Upper lobe of right lung (tissue), 1 donor: ENCODE measurements around the gene ARHGAP20. TPM values are rescaled to one million over a fixed set of nuclear protein-coding genes. Genes with fewer than 3 reads are reported as not detected.

Source experiments
- ATAC-seq: fragments of 200-7000 bp; cut with Tn5 transposase; one replicate; pipeline ENCODE4 v1.9.1; 2020; ENCODE audit warnings: mild to moderate bottlenecking, moderate library complexity
- DNase-seq: peaks from one replicate; pipeline ENCODE4 v3.0.0-alpha.2; 2020
- H3K27ac ChIP-seq: fragments of 200-600 bp; one replicate; pipeline ENCODE4 v1.8.0; 2022
- H3K27me3 ChIP-seq: fragments of 200-600 bp; one replicate; pipeline ENCODE4 v1.8.0; 2022; ENCODE audit warnings: mild to moderate bottlenecking
- H3K36me3 ChIP-seq: fragments of 200-600 bp; one replicate; pipeline ENCODE4 v1.8.0; 2022
- H3K4me1 ChIP-seq: fragments of 200-600 bp; one replicate; pipeline ENCODE4 v1.8.0; 2022
- H3K4me3 ChIP-seq: fragments of 200-600 bp; one replicate; pipeline ENCODE4 v1.8.0; 2022; ENCODE audit warnings: mild to moderate bottlenecking
- H3K9me3 ChIP-seq: fragments of 200-600 bp; one replicate; pipeline ENCODE4 v1.8.0; 2022
- intact Hi-C: fragments of 100-400 bp; cut with DNase I; formaldehyde crosslinking; loops from one replicate; pipeline ENCODE4 v1.11.0; 2022
- long read RNA-seq: library from polyadenylated mRNA; unstranded; transcript quantifications from one replicate; pipeline ENCODE4 v2.0.0, GENCODE V29; 2021
- total RNA-seq: library from RNA; stranded (reverse); fragmentation: NEBNext Ultra II Directional; extraction: Animal tissue kit (Norgen Biotek cat#: 25700); gene quantifications from one replicate; pipeline ENCODE4 v1.2.1, GENCODE V29; 2021
- TF ChIP-seq, protein P1 (sequence below): fragments of 200-600 bp; IDR thresholded peaks from one replicate; pipeline ENCODE4 v1.8.0; 2022; ENCODE audit warnings: antibody characterized with exemption
- donor health status: DM: no; HTN: yes; CAD: no; lungs with severe emphysema.

Gene ARHGAP20
- total RNA-seq: 6.6 TPM
- long read RNA-seq, partial matches to known transcripts: 6 of 6 reads
- long read RNA-seq, other reads (novel, unspliced or antisense): 0 of 6 reads

GRCh38 chr11:110711776-110712658 is at the start of gene ARHGAP20:
TSS of gene ARHGAP20 (minus strand) at chr11:110712437. CDS start at chr11:110712231, 206 bp downstream.
- intact Hi-C loops: no loop called here
- Histone ChIP-seq H3K4me1 (no peaks in the 10 kb centered on the region), H3K4me3 (peak within 1 kb of the TSS; percentile 77), H3K9me3 (no peaks in the 10 kb centered on the region), H3K27me3 (no peaks in the 10 kb centered on the region), H3K36me3 (no peaks in the 10 kb centered on the region), H3K27ac (peak within 1 kb of the TSS; percentile 73)
- DNase-seq (peak; percentile 91), ATAC-seq (peak; percentile 97)
- TF ChIP-seq, protein P1, sequence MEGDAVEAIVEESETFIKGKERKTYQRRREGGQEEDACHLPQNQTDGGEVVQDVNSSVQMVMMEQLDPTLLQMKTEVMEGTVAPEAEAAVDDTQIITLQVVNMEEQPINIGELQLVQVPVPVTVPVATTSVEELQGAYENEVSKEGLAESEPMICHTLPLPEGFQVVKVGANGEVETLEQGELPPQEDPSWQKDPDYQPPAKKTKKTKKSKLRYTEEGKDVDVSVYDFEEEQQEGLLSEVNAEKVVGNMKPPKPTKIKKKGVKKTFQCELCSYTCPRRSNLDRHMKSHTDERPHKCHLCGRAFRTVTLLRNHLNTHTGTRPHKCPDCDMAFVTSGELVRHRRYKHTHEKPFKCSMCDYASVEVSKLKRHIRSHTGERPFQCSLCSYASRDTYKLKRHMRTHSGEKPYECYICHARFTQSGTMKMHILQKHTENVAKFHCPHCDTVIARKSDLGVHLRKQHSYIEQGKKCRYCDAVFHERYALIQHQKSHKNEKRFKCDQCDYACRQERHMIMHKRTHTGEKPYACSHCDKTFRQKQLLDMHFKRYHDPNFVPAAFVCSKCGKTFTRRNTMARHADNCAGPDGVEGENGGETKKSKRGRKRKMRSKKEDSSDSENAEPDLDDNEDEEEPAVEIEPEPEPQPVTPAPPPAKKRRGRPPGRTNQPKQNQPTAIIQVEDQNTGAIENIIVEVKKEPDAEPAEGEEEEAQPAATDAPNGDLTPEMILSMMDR: peak; percentile 2

- ATAC-seq (no peak), DNase-seq (no peak)
- TF ChIP-seq, protein P1: no peak
- intact Hi-C loops: no loop called here
- no peaks in the 10 kb centered on the region for H3K36me3 ChIP-seq
- no peaks in the 10 kb centered on the region for H3K27me3 ChIP-seq
- no peaks in the 10 kb centered on the region for H3K9me3 ChIP-seq
- no peak overlapping the region for H3K4me3 ChIP-seq
- no peak overlapping the region for H3K27ac ChIP-seq
- H3K4me1 ChIP-seq: peaks cover 26% of the 10 kb centered on the region
Measured at GRCh38 chr11:110761991-110762390, 49.8 kb upstream of the ARHGAP20 start.

GRCh38 chr11:110761131-110761530 is 48.9 kb upstream of the ARHGAP20 start:
- ATAC-seq (no peak), DNase-seq (no peak)
- no peaks in the 10 kb centered on the region for H3K9me3 ChIP-seq
- intact Hi-C loops: no loop called here
- H3K27me3 ChIP-seq: no peaks in the 10 kb centered on the region
- no peak overlapping the region for H3K4me3 ChIP-seq
- peaks cover 26% of the 10 kb centered on the region for H3K4me1 ChIP-seq
- no peaks in the 10 kb centered on the region for H3K36me3 ChIP-seq
- no peak overlapping the region for H3K27ac ChIP-seq
- TF ChIP-seq, protein P1: no peak

DNA sequence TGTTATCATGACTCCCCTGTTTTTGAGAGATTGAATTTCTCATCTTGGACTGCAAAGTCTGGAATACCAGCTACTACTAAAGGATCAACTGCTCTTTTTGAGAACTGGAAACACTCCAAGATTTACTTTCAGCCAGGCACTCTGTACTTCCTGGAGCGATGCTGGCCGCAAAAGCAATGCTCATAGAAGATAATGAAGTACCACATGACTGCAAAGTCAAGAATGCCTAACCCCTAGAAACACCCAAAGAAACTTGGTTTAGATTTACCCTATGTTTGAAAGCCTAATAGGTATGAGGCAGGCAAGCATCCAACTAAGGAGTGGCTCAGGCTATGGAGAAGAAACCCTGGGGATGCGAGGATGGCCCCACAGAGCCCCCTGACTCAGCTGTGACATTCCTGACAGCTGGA is 47.7 kb upstream of the ARHGAP20 start:
- TF ChIP-seq, protein P1: no peak
- Histone ChIP-seq H3K4me3 (no peak overlapping the region), H3K27ac (peak overlapping the region; percentile 1), H3K36me3 (no peaks in the 10 kb centered on the region), H3K9me3 (no peaks in the 10 kb centered on the region), H3K4me1 (peaks cover 26% of the 10 kb centered on the region), H3K27me3 (no peaks in the 10 kb centered on the region)
- peak; percentile 70 for ATAC-seq
- no peak for DNase-seq
- intact Hi-C loops: no loop called here

DNA sequence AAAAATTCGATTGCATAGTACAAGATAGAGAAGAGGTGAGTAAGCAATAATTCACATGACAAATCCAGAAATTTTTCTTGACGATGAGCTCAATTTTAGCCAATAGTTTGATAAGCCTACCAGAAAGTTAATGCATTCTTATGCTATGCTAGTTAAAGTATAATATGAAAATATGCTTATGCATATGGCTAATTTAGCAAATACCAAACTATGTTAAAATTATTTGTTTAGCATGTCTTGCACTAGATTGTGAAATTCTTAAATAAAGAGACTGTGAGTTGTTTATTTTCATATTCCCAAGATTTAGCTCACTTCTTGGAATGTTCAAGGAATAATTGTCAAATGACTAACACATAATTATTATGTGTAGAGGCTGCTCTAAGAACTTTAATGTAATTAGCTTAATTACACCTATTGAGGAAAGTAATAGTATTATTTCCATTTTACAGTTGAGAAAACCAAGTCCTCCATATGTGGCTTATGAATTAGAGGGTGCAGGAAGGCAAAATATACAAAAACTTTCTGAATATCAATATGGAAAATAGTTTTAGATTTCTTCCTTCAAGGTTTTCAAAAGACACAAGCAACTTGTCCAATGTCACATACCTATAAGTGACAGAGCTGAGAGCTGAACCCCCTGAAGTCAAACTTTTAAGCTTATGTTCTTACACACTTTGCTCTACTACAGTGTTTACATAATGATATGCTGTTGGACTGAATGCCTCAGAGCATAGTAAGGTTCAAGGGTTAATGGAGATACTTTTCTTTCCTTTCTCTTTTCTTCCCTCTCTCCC is 45.9 kb upstream of the ARHGAP20 start:
- DNase-seq (no peak), ATAC-seq (no peak)
- H3K36me3 ChIP-seq: no peaks in the 10 kb centered on the region
- no peak overlapping the region for H3K27ac ChIP-seq
- H3K4me3 ChIP-seq: no peak overlapping the region
- intact Hi-C loops: no loop called here
- H3K9me3 ChIP-seq: no peaks in the 10 kb centered on the region
- peaks cover 15% of the 10 kb centered on the region for H3K4me1 ChIP-seq
- no peaks in the 10 kb centered on the region for H3K27me3 ChIP-seq
- TF ChIP-seq, protein P1: no peak
